ENCODE data around the gene ITGA8.

Gene ITGA8

DNA sequence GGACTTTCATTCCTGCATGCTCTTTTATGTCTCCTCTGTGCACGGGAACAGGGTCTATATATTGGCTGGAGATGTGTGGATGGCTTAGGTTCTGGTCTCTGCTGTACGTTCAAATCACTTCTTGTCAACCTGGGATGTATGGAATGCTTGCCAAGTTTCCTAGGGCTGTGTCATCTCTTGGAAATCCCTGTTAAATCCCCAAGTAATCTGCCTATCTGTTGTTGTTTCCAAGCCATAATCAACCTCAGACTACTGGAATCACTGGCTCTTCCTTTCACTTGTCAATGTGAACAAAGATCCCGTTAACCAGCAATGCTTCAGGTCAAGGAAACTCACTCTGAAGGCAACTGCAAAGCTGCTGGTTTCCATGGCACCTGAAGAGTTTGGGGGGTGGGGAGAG, 255.3 kb downstream of the ITGA8 start:
- no peak for DNase-seq (ENCODE audit: low read depth, low spot score)
